Tibial artery (tissue), 4 donors: Measurements from ENCODE around the gene KLHL29.

Experiments used
- DNase-seq, 2 donors: peaks; one replicate each; pipeline ENCODE4 v3.0.0-alpha.2; 2019
- H3K27ac ChIP-seq, 2 donors: fragments of 200-600 bp; sonication (generic) in 1 of 2; 1 replicate in 1 of 2; 2 replicates in 1 of 2; pipeline ENCODE4 v1.5.1; 2018 to 2019; ENCODE audit warnings: mild to moderate bottlenecking in 1 of 2
- H3K27me3 ChIP-seq, 2 donors: fragments of 200-600 bp; sonication (generic) in 1 of 2; one replicate each; pipeline versions ENCODE4 v1.5.1 to v1.6.0; 2016 to 2019
- H3K36me3 ChIP-seq, 3 donors: fragments of 200-600 bp; sonication (generic) in 2 of 3; one replicate each; pipeline ENCODE4 v1.5.1; 2016 to 2019; ENCODE audit warnings: mild to moderate bottlenecking in 2 of 3
- H3K4me1 ChIP-seq, 4 donors: fragments of 200-600 bp; sonication (generic) in 2 of 4; 1 replicate in 3 of 4; 2 replicates in 1 of 4; pipeline ENCODE4 v1.5.1; 2016 to 2019
- H3K4me3 ChIP-seq, 2 donors: fragments of 200-600 bp; sonication (generic) in 1 of 2; 1 replicate in 1 of 2; 2 replicates in 1 of 2; pipeline ENCODE4 v1.5.1; 2018 to 2019; ENCODE audit warnings: mild to moderate bottlenecking in 2 of 2
- H3K9me3 ChIP-seq, 3 donors: fragments of 200-600 bp; sonication (generic) in 1 of 3; one replicate each; pipeline ENCODE4 v1.5.1; 2016 to 2019
- intact Hi-C: fragments of 100-400 bp; cut with DNase I; formaldehyde crosslinking; loops from one replicate; pipeline ENCODE4 v1.15.0; 2023; ENCODE audit warnings: low total_unique reads
- TF ChIP-seq, protein P1 (sequence below), 2 experiments: fragments of 200-600 bp in 1 of 2; fragments of 450-650 bp in 1 of 2; IDR thresholded peaks; one replicate each; pipeline ENCODE4 v1.5.1; 2017 to 2019; ENCODE audit warnings: antibody characterized with exemption in 2 of 2, mild to moderate bottlenecking in 1 of 2, moderate library complexity in 1 of 2

The KLHL29 gene

GRCh38 chr2:23383100-23383499 lies 1.9 kb upstream of the KLHL29 start:
- Histone ChIP-seq H3K27me3 (no peaks in the 10 kb centered on the region), H3K4me3 (no peak overlapping the region), H3K36me3 (no peaks in the 10 kb centered on the region), H3K27ac (no peak overlapping the region), H3K9me3 (no peaks in the 10 kb centered on the region), H3K4me1 (peaks cover 0 to 19% (median 10%) of the 10 kb centered on the region in 4 donors)
- no peak for DNase-seq
- intact Hi-C loops, result loop anchor here (10.0 kb wide), 1 partner anchor 242 kb away; no protein-coding TSS in a partner anchor
- TF ChIP-seq, protein P1, sequence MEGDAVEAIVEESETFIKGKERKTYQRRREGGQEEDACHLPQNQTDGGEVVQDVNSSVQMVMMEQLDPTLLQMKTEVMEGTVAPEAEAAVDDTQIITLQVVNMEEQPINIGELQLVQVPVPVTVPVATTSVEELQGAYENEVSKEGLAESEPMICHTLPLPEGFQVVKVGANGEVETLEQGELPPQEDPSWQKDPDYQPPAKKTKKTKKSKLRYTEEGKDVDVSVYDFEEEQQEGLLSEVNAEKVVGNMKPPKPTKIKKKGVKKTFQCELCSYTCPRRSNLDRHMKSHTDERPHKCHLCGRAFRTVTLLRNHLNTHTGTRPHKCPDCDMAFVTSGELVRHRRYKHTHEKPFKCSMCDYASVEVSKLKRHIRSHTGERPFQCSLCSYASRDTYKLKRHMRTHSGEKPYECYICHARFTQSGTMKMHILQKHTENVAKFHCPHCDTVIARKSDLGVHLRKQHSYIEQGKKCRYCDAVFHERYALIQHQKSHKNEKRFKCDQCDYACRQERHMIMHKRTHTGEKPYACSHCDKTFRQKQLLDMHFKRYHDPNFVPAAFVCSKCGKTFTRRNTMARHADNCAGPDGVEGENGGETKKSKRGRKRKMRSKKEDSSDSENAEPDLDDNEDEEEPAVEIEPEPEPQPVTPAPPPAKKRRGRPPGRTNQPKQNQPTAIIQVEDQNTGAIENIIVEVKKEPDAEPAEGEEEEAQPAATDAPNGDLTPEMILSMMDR (IDR thresholded peaks at IDR 0.05), result no peak

DNA sequence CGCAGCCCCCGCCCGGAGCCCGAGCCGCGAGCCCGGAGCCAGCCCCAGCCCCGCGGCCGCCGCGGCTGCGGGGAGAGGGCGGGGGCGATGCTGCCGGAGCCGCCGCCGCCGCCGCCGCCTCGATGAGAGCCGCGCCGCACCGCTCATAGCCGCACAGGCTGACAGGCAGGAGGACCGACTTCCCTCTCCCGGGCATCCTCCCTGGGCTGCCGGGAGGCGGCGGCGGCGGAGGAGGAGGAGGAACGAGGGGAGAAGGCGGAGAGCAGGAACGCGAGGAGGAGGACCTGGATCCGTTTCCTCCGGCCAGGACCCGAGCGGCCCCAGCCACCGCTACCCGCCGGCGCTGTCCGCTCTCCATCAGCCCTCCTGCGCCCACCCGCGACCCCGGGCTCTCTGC lies 370 bp downstream of the KLHL29 start:
- H3K9me3 ChIP-seq, result no peaks in the 10 kb centered on the region
- H3K4me1 ChIP-seq, result peaks cover 0 to 19% (median 10%) of the 10 kb centered on the region in 4 donors
- peak; percentile 34 to 75 for DNase-seq
- TF ChIP-seq, protein P1 (IDR thresholded peaks at IDR 0.05), result peak in 1 of 2 experiments; percentile 10
- H3K27me3 ChIP-seq, result no peaks in the 10 kb centered on the region
- peak overlapping the region; percentile 61 to 75 for H3K4me3 ChIP-seq
- peak overlapping the region; percentile 83 to 85 for H3K27ac ChIP-seq
- intact Hi-C loops, result loop anchor here (5.0 to 10.0 kb wide), 2 partner anchors 112 to 239 kb away; no protein-coding TSS in a partner anchor
- no peaks in the 10 kb centered on the region for H3K36me3 ChIP-seq

GRCh38 chr2:23385748-23386338 lies 864 bp downstream of the KLHL29 start:
- DNase-seq, result peak in 1 of 2 donors; percentile 71
- no peaks in the 10 kb centered on the region for H3K9me3 ChIP-seq
- peak overlapping the region; percentile 83 to 85 for H3K27ac ChIP-seq
- H3K36me3 ChIP-seq, result no peaks in the 10 kb centered on the region
- intact Hi-C loops, result loop anchor here (5.0 to 10.0 kb wide), 2 partner anchors 111 to 239 kb away; no protein-coding TSS in a partner anchor
- H3K4me3 ChIP-seq, result peak overlapping the region; percentile 61 to 75
- no peaks in the 10 kb centered on the region for H3K27me3 ChIP-seq
- TF ChIP-seq, protein P1 (IDR thresholded peaks at IDR 0.05), result peak in 1 of 2 experiments; percentile 3
- H3K4me1 ChIP-seq, result peaks cover 0 to 17% (median 7%) of the 10 kb centered on the region in 4 donors

DNA sequence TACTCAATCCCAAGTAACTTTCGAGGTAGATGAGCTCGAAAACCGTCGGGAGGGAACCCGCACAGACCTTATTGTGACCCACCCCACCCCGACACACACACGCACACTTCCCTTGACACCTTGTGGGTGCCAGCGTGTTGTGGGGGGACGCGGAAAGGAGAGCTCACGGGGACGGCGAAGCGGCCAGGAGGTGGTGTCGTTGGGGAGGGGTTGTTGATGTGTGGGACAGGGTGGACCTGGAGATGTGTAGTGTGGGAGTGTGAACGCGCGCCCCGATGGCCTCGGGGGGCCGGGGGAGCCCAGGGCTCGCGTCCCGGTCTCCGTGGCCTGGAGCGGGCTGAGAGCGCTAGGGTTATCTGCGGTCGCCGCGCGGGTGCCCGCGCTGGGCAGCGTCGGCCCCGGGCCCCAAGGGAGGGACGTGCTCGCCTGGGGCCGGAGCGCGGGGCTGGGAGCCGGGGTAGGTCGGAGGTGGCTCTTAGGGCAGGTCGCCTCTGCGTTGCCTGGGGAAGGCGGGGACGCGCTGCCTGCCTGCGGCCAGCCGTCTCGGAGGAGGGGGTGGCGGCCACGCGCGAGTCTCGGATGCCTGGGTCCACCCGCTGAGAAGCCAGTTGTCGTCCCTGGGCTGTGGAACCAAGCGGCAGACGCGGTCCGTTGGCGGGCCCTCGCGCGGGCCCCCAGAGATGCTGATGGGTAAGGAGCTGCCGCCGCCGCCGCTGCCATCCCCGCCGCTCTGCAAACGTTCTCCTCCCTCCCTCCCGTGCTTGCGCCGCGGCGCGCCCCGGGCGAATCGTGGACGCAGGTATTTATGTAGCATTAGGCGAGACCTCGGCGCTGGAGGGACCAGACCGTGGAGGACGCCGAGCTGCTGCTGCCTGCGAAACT lies 1.6 kb downstream of the KLHL29 start:
- H3K4me1 ChIP-seq, result peaks cover 0 to 11% (median 3%) of the 10 kb centered on the region in 4 donors
- peak overlapping the region; percentile 61 to 75 for H3K4me3 ChIP-seq
- TF ChIP-seq, protein P1 (IDR thresholded peaks at IDR 0.05), result no peak
- peak; percentile 39 to 73 for DNase-seq
- no peaks in the 10 kb centered on the region for H3K9me3 ChIP-seq
- intact Hi-C loops, result loop anchor here (5.0 to 10.0 kb wide), 2 partner anchors 111 to 238 kb away; no protein-coding TSS in a partner anchor
- H3K27me3 ChIP-seq, result no peaks in the 10 kb centered on the region
- H3K27ac ChIP-seq, result peak overlapping the region; percentile 83 to 85
- no peaks in the 10 kb centered on the region for H3K36me3 ChIP-seq

DNA sequence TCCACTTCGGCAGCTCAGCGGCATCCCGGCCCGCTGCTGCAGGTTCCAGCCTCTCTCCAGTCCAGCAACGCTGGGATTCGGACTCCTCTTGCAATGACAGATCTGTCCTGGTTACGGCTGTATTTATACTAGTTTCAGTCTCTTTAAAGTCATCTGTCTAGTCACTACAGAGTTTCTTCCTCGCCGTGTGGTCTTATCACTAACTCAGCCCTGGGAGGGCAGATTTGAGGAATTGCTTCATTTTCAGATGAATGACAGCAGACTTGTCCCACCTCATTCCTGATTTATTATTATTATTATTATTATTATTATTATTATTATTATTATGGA lies 2.2 kb downstream of the KLHL29 start:
- no peak for DNase-seq
- intact Hi-C loops, result loop anchor here (5.0 to 10.0 kb wide), 2 partner anchors 110 to 238 kb away; no protein-coding TSS in a partner anchor
- TF ChIP-seq, protein P1 (IDR thresholded peaks at IDR 0.05), result no peak
- Histone ChIP-seq H3K27ac (peak overlapping the region; percentile 83 to 85), H3K9me3 (no peaks in the 10 kb centered on the region), H3K36me3 (no peaks in the 10 kb centered on the region), H3K4me1 (peaks cover 0 to 11% (median 3%) of the 10 kb centered on the region in 4 donors), H3K4me3 (peak overlapping the region; percentile 61 to 75), H3K27me3 (no peaks in the 10 kb centered on the region)
